Adipocyte (in vitro differentiated cells): ENCODE data around the gene CD81.

Source experiments
- DNase-seq: peaks from one replicate; pipeline ENCODE4 v3.0.0-alpha.2; 2015; ENCODE audit warnings: low read depth
- H3K27me3 ChIP-seq: replicated peaks from 2 replicates; pipeline ENCODE4 v1.7.0; 2013; ENCODE audit warnings: mild to moderate bottlenecking, low read length, moderate library complexity; ENCODE audit not compliant: control insufficient read depth, insufficient read depth
- H3K36me3 ChIP-seq: 2 replicates; pipeline ENCODE4 v1.7.0; 2013; ENCODE audit warnings: low read length, mild to moderate bottlenecking, moderate library complexity; ENCODE audit not compliant: control insufficient read depth, insufficient read depth, severe bottlenecking
- H3K4me1 ChIP-seq: 2 replicates; pipeline ENCODE4 v1.7.0; 2013; ENCODE audit warnings: mild to moderate bottlenecking, low read length, moderate library complexity; ENCODE audit not compliant: control insufficient read depth, insufficient read depth
- H3K4me3 ChIP-seq: 2 replicates; pipeline ENCODE4 v1.7.0; 2013; ENCODE audit warnings: mild to moderate bottlenecking, low read length, moderate library complexity
- H3K9ac ChIP-seq: 2 replicates; pipeline ENCODE4 v1.7.0; 2013; ENCODE audit warnings: mild to moderate bottlenecking, low read length, moderate library complexity
- H3K9me3 ChIP-seq: 2 replicates; pipeline ENCODE4 v1.7.0; 2013; ENCODE audit warnings: mild to moderate bottlenecking, low read length, moderate library complexity; ENCODE audit not compliant: control insufficient read depth

The CD81 gene

DNA sequence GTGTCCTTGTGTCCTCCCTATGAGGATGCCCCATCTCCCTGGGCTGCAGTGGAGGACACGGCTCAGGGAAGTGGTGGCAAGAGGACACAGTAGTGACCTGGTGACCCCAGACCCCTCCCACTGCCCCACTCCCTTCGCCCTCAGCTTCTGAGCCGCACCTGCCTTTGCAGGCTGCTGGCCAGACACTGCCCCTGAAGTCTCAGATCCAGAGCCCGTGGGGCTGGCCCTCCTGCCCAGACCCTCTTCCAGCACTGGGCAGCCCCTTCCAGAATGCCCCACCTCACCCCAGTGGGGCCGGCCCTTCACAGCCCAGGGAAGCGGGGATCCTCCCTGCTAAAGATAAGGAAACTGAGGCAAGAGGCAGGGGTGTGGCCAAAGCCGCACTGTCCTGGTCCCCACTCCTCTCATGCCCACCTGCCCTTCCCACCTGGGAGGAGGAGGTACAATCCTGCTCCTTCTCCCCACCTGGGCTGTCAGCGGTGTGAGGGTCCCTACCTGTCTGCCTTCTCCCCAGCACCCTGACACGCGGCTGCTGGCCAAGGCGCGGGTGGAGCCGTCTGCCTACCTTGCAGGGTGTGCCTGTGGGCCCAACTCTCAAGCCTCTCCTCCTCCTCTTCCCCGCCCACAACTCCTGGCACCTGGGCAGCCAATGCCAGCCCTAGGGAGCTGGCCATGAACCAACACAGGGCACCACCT is 49.9 kb downstream of the CD81 start:
- DNase-seq: no peak
- no peaks in the 10 kb centered on the region for H3K4me1 ChIP-seq
- H3K36me3 ChIP-seq: no peaks in the 10 kb centered on the region
- no peak overlapping the region for H3K4me3 ChIP-seq
- peaks cover 34% of the 10 kb centered on the region for H3K27me3 ChIP-seq
- no peaks in the 10 kb centered on the region for H3K9me3 ChIP-seq
- H3K9ac ChIP-seq: no peak overlapping the region

DNA sequence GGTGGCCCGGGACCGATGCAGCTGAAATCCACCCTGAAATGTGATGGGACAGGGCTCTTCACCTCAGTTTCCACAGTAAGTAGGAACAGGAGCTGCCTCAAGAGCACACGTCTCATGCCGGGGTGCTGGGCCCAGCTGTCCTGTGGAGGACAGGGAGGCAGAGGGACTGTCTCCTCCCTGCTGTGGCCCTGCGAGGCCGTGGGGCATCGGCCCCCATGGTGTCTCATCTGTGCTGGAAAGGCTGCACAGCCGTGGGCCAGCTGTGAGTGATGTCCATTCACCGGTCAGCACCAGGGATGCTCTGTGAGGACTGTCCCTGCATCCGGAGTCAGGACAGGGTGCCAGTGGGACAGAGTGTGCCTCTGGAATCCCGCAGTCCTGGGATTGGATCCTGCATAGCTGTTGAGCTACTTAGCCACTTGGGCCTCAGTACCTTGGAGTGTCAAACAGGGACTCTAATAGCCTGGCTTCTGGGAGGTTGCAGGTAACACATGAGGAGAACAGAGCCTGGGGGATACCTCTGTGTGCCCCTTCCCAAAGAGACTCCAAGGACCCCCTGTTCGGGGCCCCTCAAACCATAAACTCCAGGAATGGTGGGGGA is 50.7 kb downstream of the CD81 start:
- Histone ChIP-seq H3K4me3 (no peak overlapping the region), H3K4me1 (no peaks in the 10 kb centered on the region)
- no peak for DNase-seq

DNA sequence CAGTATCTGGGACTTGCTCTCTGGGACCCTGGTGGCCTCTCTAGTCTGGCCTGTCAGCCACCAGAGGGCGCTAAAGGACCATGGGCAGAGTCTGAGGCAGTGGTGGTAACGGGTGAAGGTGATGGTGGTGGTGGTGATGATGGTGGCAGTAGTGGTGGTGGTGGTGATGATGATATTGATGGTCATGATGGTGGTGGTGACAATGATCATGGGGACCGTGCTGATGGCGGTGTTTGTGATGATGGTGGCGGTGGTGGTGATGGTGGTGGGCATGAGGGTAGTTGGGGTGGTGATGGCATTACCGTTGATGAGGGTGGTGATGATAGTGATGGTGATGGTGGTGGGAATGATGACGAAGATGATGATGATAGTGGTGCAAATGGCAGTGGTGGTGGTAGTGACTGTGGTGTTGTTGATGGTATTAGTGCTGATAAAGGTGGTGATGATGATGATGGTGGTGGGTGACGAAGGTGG is 51.2 kb downstream of the CD81 start:
- H3K27me3 ChIP-seq: peaks cover 31% of the 10 kb centered on the region
- H3K9ac ChIP-seq: no peak overlapping the region
- H3K4me1 ChIP-seq: no peaks in the 10 kb centered on the region
- H3K4me3 ChIP-seq: no peak overlapping the region
- no peaks in the 10 kb centered on the region for H3K36me3 ChIP-seq
- no peaks in the 10 kb centered on the region for H3K9me3 ChIP-seq
- DNase-seq: peak; percentile 78

More for the DNA sequence above, 50.7 kb downstream of the CD81 start:
- Histone ChIP-seq H3K9me3 (no peaks in the 10 kb centered on the region), H3K9ac (no peak overlapping the region), H3K36me3 (no peaks in the 10 kb centered on the region), H3K27me3 (peaks cover 34% of the 10 kb centered on the region)

DNA sequence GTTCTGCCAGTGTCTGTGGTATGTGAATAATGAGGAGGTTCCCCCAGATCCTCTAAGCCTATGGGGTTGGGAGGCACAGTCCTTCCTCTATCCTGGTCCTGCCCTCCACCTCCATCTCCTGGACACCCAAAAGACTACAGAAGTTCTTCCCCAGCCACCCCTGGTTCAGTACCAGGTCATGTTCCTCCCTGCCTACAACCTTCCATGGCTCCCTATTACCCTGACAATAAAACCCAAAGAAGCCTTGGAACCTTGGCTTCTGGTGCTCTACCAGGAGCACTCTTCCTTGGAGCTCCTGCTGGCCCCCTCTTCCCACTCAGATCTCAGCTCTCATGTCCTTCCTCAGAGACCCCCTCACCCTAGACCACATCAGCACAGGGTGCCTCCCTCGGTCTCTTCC is 54.3 kb downstream of the CD81 start:
- Histone ChIP-seq H3K27me3 (peaks cover 27% of the 10 kb centered on the region), H3K4me3 (no peak overlapping the region), H3K36me3 (no peaks in the 10 kb centered on the region), H3K9ac (no peak overlapping the region), H3K9me3 (no peaks in the 10 kb centered on the region), H3K4me1 (no peaks in the 10 kb centered on the region)
- DNase-seq: no peak

DNA sequence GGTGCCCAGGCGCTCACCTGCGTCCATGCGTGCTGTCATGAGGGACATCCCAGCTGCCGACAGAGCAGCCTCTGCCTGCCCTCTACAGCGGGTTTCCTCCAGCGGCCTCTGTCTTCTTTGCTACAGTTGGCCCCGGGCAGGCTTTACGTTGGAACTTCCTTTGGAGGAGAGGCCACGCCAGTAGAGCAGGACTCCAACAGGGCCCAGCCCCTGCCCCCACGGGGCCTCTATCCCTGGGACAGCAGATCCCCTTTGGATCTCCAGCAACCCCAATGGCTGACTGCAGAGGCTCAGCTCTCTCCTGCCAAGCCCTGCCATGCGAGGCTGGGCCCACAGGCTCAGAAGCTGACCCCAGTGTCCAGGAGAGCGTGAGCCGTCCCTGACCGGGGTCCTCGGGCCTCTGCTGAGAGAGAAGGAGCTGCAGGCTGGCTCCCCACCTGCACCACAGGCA is 55.1 kb downstream of the CD81 start:
- H3K9ac ChIP-seq: no peak overlapping the region
- no peaks in the 10 kb centered on the region for H3K4me1 ChIP-seq
- H3K4me3 ChIP-seq: no peak overlapping the region
- H3K9me3 ChIP-seq: no peaks in the 10 kb centered on the region
- no peak for DNase-seq
- H3K36me3 ChIP-seq: no peaks in the 10 kb centered on the region
- H3K27me3 ChIP-seq: peaks cover 32% of the 10 kb centered on the region

DNA sequence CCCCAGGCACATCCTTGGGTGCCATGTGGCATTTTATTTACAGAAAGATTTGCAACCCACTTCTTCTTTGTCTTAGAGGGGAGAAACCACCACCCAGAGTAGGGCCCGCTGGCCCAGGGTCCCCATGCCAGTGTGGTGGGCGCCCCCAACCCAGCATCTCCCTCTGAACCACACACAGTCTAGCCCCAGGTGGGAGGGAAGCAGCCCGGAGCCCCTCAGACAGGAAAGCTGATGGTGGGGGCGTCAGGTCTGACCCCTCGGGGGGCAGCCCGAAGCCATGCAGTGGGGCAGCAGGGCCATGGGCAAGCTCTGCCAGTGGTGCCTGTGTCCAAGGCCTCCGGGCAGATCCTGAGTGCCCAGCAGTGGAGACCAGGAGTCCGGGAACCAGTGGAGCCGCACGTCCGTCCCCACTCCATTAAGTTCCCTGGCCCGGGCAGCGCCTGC is 55.5 kb downstream of the CD81 start:
- H3K4me3 ChIP-seq: no peak overlapping the region
- H3K27me3 ChIP-seq: peaks cover 34% of the 10 kb centered on the region
- DNase-seq: no peak
- no peaks in the 10 kb centered on the region for H3K36me3 ChIP-seq
- H3K9me3 ChIP-seq: no peaks in the 10 kb centered on the region
- H3K4me1 ChIP-seq: no peaks in the 10 kb centered on the region
- H3K9ac ChIP-seq: no peak overlapping the region

DNA sequence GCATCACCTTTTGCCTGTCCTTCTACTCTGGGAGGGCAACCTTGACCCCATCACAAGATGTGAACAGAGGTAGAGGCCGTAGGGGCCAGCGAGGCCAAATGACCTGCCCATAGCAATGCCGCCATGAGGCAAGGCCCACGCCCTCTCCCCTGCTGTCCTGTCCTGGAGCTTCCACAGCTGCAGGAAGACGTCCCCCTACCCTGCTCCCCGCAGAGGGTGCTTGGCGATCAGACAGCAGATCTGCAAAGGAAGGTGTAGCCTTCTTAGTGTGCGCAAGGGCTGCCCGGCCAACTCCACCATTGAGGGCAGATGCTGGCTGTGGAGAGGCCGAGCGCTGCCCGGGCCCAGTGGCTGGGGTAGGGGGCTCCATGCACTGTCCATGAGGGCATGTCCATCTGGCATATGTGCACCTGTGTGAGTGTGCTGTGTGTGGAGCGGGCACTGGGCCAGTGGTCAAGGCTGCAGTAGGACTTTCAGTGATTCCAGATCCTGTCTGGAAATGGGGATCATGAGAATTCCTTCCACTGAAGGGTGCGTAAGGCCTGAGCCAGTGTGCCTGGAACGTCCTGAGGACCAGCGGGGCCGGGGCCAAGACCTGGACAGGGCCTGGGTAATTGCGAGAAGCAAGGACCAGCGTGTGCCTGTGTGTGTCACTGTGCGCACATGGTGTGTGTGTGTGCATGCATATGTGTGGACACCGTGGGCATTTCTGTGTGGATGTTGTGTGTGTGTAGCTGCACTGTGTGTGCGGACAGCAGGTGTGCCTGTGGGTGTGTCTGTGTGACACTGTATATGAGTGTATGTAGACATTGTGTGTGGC is 56.2 kb downstream of the CD81 start:
- H3K27me3 ChIP-seq: peaks cover 38% of the 10 kb centered on the region
- no peaks in the 10 kb centered on the region for H3K9me3 ChIP-seq
- no peaks in the 10 kb centered on the region for H3K36me3 ChIP-seq
- H3K9ac ChIP-seq: no peak overlapping the region
- H3K4me1 ChIP-seq: no peaks in the 10 kb centered on the region
- DNase-seq: no peak
- no peak overlapping the region for H3K4me3 ChIP-seq

DNA sequence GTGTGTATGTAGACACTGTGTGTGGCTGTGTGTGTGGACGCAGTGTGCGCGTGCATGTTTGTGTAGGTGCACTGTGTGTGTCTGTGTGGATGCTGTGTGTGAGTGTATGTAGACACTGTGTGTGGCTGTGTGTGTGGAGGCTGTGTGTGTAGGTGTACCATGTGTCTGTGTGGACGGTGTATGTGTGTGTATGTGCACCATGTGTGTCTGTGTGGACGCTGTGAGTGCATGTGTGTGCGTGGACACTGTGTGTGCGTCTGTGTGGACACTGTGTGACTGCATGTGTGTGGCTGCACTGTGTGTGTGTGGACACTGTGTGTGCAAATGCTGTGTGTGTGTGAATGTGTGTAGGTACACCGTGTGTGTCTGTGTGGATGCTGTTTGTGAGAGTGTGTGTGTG is 56.9 kb downstream of the CD81 start:
- Histone ChIP-seq H3K36me3 (no peaks in the 10 kb centered on the region), H3K27me3 (peaks cover 38% of the 10 kb centered on the region), H3K9me3 (no peaks in the 10 kb centered on the region), H3K9ac (no peak overlapping the region), H3K4me1 (no peaks in the 10 kb centered on the region), H3K4me3 (no peak overlapping the region)
- DNase-seq: no peak

DNA sequence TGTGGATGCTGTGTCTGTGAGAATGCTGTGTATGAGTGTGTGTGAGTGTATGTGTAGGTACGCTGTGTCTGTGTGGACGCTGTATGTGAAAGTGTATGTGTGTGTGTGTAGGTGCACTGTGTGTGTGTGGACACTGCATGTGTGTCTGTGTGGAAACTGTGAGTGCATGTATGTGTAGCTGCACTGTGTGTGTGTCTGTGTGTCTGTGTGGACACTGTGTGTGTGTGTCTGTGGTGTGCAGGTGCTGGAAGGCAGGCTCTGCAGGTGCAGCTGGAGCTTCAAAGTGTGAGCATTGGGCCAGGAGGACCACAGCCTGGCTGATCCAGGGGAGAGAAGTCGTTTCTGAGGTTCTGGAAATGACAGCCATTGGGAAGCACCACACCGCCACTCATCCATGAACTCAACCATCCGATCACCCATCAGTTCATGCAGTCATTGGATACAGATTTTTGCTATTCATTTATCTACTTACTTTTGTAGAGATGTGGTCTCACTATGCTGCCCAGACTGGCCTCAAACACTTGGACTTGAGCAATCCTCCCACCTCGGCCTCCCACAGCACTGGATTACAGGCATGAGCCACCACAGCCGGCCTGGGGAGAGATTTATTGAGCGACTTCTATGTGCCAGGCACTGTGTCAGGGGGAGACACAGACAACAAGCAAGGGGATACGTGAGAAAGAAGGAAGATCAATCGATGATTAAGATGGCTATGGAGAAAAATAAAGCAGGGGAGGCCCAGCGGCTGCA is 57.6 kb downstream of the CD81 start:
- peaks cover 39% of the 10 kb centered on the region for H3K27me3 ChIP-seq
- no peak overlapping the region for H3K9ac ChIP-seq
- no peak for DNase-seq
- peaks cover 4% of the 10 kb centered on the region for H3K9me3 ChIP-seq
- no peaks in the 10 kb centered on the region for H3K4me1 ChIP-seq
- H3K36me3 ChIP-seq: no peaks in the 10 kb centered on the region
- H3K4me3 ChIP-seq: no peak overlapping the region

DNA sequence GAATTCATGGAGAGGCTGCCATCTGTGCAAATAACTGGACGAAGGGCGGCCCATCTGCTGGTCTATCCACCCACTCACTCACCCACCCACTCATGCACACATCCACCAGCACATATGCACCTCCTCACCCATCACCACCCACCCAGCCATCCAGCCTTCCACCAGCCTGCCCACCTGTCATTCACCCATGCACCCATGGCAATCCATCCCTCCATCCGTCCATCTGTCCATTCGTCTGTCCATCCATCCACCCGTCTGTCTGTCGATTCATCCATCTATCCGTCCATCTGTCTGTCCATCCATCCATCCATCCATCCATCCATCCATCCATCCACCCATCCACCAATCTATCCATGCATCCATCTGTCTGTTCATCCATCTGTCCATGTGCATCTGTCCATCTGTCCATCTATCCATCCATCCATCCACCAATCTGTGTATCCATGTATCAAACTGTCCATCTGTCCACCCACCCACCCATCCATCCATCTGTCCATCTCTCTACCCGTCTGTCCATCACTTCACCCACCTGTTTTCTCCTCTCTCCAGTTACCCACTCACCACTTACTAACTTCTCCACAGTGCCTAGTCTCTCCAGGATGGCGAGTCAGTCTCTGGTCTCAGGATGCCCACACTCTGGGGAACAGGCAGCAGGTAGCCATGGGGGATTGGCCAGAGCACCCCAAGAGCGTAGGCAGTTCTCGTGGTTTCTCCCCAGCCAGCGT is 58.3 kb downstream of the CD81 start:
- Histone ChIP-seq H3K9ac (no peak overlapping the region), H3K9me3 (peaks cover 8% of the 10 kb centered on the region), H3K4me1 (no peaks in the 10 kb centered on the region), H3K27me3 (peaks cover 45% of the 10 kb centered on the region), H3K4me3 (no peak overlapping the region), H3K36me3 (no peaks in the 10 kb centered on the region)
- no peak for DNase-seq
